Measurements from ENCODE around the gene DHRS7. TPM values are rescaled to one million over a fixed set of nuclear protein-coding genes. Genes with fewer than 3 reads are reported as not detected.

DHRS7 gene
- total and polyA plus RNA-seq, 10 of the 15 experiments (the other 5 are each of a cell fraction or from before 2014, with no cell fraction given) = 55.0 to 99.8 (median 62.2) TPM

DNA sequence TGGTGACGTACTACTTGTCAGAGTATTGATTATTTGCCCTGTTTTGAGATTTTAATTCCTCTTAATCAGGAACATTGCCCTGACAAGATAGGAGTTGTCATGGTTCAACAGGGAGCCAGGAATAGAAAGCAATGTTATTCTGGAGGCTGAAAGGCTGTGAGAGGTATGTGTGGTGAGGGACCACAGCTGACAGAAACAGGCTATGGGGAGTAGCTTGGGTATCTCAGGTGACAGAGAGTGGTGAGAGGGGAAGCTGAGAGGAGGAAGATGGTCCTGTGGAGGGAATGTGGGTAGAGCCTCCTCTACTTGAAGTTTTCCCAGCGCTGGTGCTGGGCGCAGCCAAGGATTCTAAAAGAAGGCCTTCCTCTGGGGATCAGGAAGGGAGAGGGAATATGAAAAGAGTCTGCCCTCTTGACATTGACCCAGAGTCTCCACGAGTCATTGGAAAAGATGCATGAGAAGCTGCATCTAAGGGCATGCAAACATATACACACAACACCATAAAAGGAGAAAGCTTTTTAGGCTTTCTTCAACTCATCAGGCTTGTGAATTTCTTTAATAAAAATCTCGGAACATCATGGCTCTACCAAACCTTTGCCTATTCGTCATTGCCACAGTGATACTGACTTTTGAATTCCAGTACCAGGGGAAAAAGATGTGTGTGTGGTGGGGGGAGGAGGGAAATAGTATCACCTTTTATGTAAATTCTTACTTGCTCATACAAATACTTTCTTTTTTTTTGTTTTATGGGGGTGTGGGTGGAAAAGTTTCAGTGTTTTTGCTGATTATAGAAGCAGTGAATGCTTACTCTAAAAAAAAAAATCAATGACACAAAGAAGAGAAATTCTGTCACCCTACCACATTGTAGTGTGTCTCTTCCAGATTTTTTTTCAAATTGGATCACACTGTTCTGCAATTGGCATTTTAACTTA lies 39.9 kb upstream of the DHRS7 start (continued):
- TF ChIP-seq BCL3 (IDR thresholded peaks at IDR 0.05; ENCODE audit: borderline replicate concordance, insufficient read depth, low read depth, low read length, poor library complexity, severe bottlenecking) = peak; percentile 31
- no peak for TF ChIP-seq HCFC1 (IDR thresholded peaks at IDR 0.05; ENCODE audit: low read length)
- TF ChIP-seq BHLHE40 (IDR thresholded peaks at IDR 0.05; ENCODE audit: borderline replicate concordance in 1 of 2, low read depth in 2 of 2, low read length in 1 of 2) = peak; percentile 71 to 74
- TF ChIP-seq, protein P1, sequence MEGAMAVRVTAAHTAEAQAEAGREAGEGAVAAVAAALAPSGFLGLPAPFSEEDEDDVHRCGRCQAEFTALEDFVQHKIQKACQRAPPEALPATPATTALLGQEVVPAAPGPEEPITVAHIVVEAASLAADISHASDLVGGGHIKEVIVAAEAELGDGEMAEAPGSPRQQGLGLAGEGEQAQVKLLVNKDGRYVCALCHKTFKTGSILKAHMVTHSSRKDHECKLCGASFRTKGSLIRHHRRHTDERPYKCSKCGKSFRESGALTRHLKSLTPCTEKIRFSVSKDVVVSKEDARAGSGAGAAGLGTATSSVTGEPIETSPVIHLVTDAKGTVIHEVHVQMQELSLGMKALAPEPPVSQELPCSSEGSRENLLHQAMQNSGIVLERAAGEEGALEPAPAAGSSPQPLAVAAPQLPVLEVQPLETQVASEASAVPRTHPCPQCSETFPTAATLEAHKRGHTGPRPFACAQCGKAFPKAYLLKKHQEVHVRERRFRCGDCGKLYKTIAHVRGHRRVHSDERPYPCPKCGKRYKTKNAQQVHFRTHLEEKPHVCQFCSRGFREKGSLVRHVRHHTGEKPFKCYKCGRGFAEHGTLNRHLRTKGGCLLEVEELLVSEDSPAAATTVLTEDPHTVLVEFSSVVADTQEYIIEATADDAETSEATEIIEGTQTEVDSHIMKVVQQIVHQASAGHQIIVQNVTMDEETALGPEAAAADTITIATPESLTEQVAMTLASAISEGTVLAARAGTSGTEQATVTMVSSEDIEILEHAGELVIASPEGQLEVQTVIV (IDR thresholded peaks at IDR 0.05; ENCODE audit: borderline replicate concordance, partially characterized antibody) = no peak

All from GM12878 (cell line).